Suprapubic skin (tissue), 4 donors: ENCODE results near the gene PPP2R3A. TPM values are rescaled to one million over a fixed set of nuclear protein-coding genes. Genes with fewer than 3 reads are reported as not detected.

Experiments used
- DNase-seq, 2 donors: peaks; one replicate each; pipeline ENCODE4 v3.0.0-alpha.2; 2019; ENCODE audit warnings: low spot score in 2 of 2
- H3K27ac ChIP-seq: fragments of 200-600 bp; sonication (generic); one replicate; pipeline ENCODE4 v1.5.1; 2019
- H3K27me3 ChIP-seq: fragments of 200-600 bp; sonication (generic); one replicate; pipeline ENCODE4 v1.5.1; 2019
- H3K36me3 ChIP-seq: fragments of 200-600 bp; sonication (generic); one replicate; pipeline ENCODE4 v1.5.1; 2019
- H3K4me1 ChIP-seq: fragments of 200-600 bp; sonication (generic); one replicate; pipeline ENCODE4 v1.5.1; 2019
- H3K4me3 ChIP-seq: fragments of 200-600 bp; sonication (generic); one replicate; pipeline ENCODE4 v1.5.1; 2019; ENCODE audit warnings: mild to moderate bottlenecking
- H3K9me3 ChIP-seq: fragments of 200-600 bp; sonication (generic); one replicate; pipeline ENCODE4 v1.5.1; 2019
- EP300 ChIP-seq: sonication (generic); formaldehyde crosslinking; IDR thresholded peaks from one replicate; pipeline ENCODE4 v1.6.1; 2017; ENCODE audit warnings: antibody characterized with exemption
- POLR2A ChIP-seq, 2 donors: fragments of 450-650 bp; IDR thresholded peaks; one replicate each; pipeline ENCODE4 v1.6.1; 2017; ENCODE audit warnings: antibody characterized with exemption in 2 of 2, mild to moderate bottlenecking in 2 of 2, moderate library complexity in 2 of 2
- POLR2AphosphoS5 ChIP-seq, 3 donors: sonication (generic); formaldehyde crosslinking; IDR thresholded peaks; one replicate each; pipeline ENCODE4 v1.6.1; 2017; ENCODE audit warnings: antibody characterized with exemption in 3 of 3
- WGBS: methylation state at CpG from one replicate; pipeline ENCODE4 v1.1.5; 2018; 5-methylcytosine and 5-hydroxymethylcytosine counted together
- total RNA-seq, 4 donors: library from RNA; depleted of rRNA; stranded (reverse); fragments of >200 nt; gene quantifications; one replicate each; pipeline ENCODE4 v1.1.0, GENCODE V29; 2016
- TF ChIP-seq, protein P1 (sequence below), 2 donors: fragments of 200-600 bp in 1 of 2; fragments of 450-650 bp in 1 of 2; sonication (generic) in 1 of 2; IDR thresholded peaks; one replicate each; pipeline ENCODE4 v1.5.1; 2016 to 2019; ENCODE audit warnings: antibody characterized with exemption in 2 of 2, mild to moderate bottlenecking in 1 of 2, moderate library complexity in 1 of 2

The PPP2R3A gene
- total RNA-seq, 4 donors from 2014 or later, result 51.2 to 71.7 (median 52.9) TPM

DNA sequence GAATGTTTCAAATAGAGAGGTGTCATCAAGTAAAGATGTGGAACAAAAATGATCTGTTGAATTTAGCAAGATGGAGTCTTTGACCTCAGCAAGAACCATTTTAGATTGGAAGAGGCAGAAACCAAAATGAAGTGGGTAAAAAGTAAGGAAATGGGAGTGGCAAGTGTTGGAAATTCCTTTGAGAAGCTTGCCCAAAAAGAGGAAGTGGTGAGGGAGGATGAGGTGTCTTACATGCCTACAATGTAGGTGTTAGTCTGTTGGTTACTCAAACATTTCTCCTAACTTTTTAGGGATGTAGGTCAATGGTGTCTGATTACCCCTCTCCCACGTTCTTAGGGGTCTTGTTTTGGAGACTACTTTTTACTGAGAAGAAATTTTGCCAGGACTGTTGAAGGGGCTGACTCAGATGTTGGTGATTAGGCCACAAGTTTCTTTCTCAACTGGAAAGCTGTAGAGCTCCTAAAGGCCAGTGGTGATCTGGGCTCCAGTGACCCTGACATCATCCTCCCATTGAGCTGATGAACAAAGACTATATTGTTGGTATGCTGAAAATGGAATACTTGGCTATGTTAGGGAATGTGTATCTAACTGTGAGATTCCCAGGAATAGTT is 5.1 kb downstream of the PPP2R3A start:
- H3K4me3 ChIP-seq, result no peak overlapping the region
- peaks cover 37% of the 10 kb centered on the region for H3K4me1 ChIP-seq
- no peaks in the 10 kb centered on the region for H3K27me3 ChIP-seq
- DNase-seq, result no peak
- H3K36me3 ChIP-seq, result no peaks in the 10 kb centered on the region
- WGBS, result 71% methylated on average over 1 of the region's 1 CpG
- no peak overlapping the region for H3K27ac ChIP-seq
- no peak for TF ChIP-seq EP300
- TF ChIP-seq, protein P1, sequence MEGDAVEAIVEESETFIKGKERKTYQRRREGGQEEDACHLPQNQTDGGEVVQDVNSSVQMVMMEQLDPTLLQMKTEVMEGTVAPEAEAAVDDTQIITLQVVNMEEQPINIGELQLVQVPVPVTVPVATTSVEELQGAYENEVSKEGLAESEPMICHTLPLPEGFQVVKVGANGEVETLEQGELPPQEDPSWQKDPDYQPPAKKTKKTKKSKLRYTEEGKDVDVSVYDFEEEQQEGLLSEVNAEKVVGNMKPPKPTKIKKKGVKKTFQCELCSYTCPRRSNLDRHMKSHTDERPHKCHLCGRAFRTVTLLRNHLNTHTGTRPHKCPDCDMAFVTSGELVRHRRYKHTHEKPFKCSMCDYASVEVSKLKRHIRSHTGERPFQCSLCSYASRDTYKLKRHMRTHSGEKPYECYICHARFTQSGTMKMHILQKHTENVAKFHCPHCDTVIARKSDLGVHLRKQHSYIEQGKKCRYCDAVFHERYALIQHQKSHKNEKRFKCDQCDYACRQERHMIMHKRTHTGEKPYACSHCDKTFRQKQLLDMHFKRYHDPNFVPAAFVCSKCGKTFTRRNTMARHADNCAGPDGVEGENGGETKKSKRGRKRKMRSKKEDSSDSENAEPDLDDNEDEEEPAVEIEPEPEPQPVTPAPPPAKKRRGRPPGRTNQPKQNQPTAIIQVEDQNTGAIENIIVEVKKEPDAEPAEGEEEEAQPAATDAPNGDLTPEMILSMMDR (IDR thresholded peaks at IDR 0.05), result no peak
- TF ChIP-seq POLR2A (IDR thresholded peaks at IDR 0.05), result no peak
- TF ChIP-seq POLR2AphosphoS5 (IDR thresholded peaks at IDR 0.05), result no peak
- H3K9me3 ChIP-seq, result no peaks in the 10 kb centered on the region

DNA sequence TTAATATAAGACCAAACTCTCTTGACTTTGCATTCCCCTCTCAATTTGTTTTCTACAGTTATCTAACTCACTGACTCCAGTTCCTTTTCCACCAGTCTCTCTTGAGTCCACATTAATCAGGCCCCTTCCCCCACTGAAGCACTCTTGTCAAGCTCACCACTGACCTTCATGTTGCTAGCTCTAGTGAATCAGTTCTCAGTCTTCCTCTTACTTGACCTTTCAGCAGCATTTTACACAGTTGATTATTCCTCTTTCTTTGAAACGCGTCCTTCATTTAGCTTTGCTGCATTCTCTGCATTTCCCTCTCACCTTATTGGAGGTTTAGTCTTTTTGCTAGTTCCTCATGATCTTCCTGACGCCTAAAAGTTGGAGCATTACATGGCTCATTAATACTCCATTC is 8.3 kb downstream of the PPP2R3A start:
- H3K36me3 ChIP-seq, result no peaks in the 10 kb centered on the region
- no peaks in the 10 kb centered on the region for H3K27me3 ChIP-seq
- WGBS, result 78% methylated on average over 3 of the region's 3 CpGs
- DNase-seq, result no peak
- no peak for TF ChIP-seq POLR2A (IDR thresholded peaks at IDR 0.05)
- no peak for TF ChIP-seq EP300
- TF ChIP-seq, protein P1 (IDR thresholded peaks at IDR 0.05), result no peak
- no peak for TF ChIP-seq POLR2AphosphoS5 (IDR thresholded peaks at IDR 0.05)
- H3K4me1 ChIP-seq, result peaks cover 19% of the 10 kb centered on the region
- H3K4me3 ChIP-seq, result no peak overlapping the region
- no peaks in the 10 kb centered on the region for H3K9me3 ChIP-seq
- no peak overlapping the region for H3K27ac ChIP-seq

DNA sequence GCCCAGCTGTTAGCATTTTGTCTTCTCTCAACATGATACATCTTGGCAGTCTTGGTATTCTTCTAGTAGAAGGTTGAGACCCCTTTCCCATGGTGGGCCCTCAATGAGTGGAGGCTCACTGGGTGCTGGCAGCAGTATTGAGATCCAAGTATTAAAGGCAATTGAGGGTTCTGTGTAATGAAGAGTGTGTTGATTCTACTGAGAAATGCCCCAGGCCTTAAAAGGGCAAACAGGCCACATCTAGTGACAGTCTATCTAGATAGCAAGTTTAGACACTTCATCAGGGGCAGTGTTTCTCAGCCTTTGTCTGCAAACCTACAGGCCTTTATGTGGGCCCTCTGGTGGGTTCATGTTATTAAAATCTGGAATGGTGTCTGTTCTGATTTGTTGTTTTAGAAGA is 9.5 kb downstream of the PPP2R3A start:
- no peak overlapping the region for H3K27ac ChIP-seq
- peaks cover 19% of the 10 kb centered on the region for H3K4me1 ChIP-seq
- no peak for DNase-seq
- no peaks in the 10 kb centered on the region for H3K36me3 ChIP-seq
- H3K9me3 ChIP-seq, result no peaks in the 10 kb centered on the region
- no peaks in the 10 kb centered on the region for H3K27me3 ChIP-seq
- no peak overlapping the region for H3K4me3 ChIP-seq
- TF ChIP-seq, protein P1 (IDR thresholded peaks at IDR 0.05), result no peak
- TF ChIP-seq POLR2AphosphoS5 (IDR thresholded peaks at IDR 0.05) (no peak), POLR2A (IDR thresholded peaks at IDR 0.05) (no peak), EP300 (no peak)

DNA sequence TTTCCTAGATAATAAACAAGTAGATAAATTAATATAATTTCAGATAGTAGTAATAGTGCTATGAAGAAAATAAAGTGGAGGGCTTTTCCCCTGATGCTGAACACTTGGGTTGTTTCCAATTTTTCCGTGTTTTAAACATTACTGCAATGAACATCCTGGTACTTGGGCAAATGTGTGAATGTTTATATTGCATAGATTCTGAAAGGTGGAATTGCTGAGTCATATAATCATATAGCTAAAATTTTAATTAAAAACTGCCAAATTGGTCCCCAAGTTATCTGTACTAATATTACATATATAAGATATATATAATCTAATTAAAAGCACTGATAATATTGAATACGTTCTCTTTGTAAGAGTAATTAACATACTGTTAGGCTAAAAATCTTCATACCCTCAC is 10.0 kb downstream of the PPP2R3A start:
- H3K4me1 ChIP-seq, result peaks cover 18% of the 10 kb centered on the region
- 68% methylated on average over 2 of the region's 2 CpGs for WGBS
- H3K27ac ChIP-seq, result no peak overlapping the region
- H3K36me3 ChIP-seq, result no peaks in the 10 kb centered on the region
- H3K27me3 ChIP-seq, result no peaks in the 10 kb centered on the region
- no peak for TF ChIP-seq POLR2A (IDR thresholded peaks at IDR 0.05)
- TF ChIP-seq, protein P1 (IDR thresholded peaks at IDR 0.05), result no peak
- no peak for TF ChIP-seq EP300
- TF ChIP-seq POLR2AphosphoS5 (IDR thresholded peaks at IDR 0.05), result no peak
- H3K4me3 ChIP-seq, result no peak overlapping the region
- DNase-seq, result no peak
- no peaks in the 10 kb centered on the region for H3K9me3 ChIP-seq

DNA sequence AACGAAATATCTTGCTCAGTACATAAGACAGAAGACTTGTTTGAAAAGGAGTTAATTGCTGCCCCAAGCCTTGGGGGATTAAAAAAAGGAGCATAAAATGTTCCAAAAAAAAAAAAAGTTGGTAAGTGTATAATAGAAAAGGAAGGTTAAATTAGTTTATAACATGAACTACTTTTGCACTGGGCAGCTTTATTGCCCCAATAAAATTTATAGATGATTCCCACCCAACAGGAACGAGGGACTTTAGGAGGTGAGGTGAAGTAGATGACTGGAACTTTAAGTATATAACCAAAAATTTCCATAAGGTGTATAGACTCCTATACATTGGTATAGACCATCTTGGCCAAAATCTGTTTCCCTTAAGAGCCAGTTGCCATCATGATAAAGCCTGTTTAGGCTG is 14.8 kb downstream of the PPP2R3A start:
- WGBS, result 90% methylated on average over 2 of the region's 2 CpGs
- TF ChIP-seq, protein P1 (IDR thresholded peaks at IDR 0.05), result no peak
- no peak for TF ChIP-seq EP300
- no peak for TF ChIP-seq POLR2AphosphoS5 (IDR thresholded peaks at IDR 0.05)
- TF ChIP-seq POLR2A (IDR thresholded peaks at IDR 0.05), result no peak
- Histone ChIP-seq H3K4me3 (no peak overlapping the region), H3K9me3 (no peaks in the 10 kb centered on the region), H3K27ac (no peak overlapping the region), H3K4me1 (peaks cover 13% of the 10 kb centered on the region), H3K36me3 (no peaks in the 10 kb centered on the region), H3K27me3 (no peaks in the 10 kb centered on the region)
- no peak for DNase-seq
